ENCODE data around the gene MTERF2.

DNA sequence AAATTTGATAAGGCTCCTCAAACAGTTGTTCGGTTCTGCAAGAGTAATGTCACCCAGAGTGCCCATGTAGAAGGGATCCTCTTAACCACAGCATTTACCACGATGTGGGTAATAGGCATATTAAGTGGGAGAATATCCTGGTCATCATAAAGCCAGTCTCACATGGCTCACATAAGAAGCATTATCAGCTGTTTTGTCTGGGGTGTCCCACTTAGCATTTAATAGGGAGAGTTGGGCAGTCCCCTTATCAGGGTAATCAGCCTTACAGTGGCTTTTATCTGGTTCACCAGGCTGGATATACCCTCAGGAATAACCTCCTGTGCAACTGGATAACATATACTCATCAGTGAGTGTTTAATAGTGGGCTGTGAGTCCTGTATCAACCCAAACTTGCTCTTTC, 44.2 kb downstream of the MTERF2 start:
- TF ChIP-seq, protein P1, sequence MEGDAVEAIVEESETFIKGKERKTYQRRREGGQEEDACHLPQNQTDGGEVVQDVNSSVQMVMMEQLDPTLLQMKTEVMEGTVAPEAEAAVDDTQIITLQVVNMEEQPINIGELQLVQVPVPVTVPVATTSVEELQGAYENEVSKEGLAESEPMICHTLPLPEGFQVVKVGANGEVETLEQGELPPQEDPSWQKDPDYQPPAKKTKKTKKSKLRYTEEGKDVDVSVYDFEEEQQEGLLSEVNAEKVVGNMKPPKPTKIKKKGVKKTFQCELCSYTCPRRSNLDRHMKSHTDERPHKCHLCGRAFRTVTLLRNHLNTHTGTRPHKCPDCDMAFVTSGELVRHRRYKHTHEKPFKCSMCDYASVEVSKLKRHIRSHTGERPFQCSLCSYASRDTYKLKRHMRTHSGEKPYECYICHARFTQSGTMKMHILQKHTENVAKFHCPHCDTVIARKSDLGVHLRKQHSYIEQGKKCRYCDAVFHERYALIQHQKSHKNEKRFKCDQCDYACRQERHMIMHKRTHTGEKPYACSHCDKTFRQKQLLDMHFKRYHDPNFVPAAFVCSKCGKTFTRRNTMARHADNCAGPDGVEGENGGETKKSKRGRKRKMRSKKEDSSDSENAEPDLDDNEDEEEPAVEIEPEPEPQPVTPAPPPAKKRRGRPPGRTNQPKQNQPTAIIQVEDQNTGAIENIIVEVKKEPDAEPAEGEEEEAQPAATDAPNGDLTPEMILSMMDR (IDR thresholded peaks at IDR 0.05; ENCODE audit: low read depth, low read length, poor library complexity, severe bottlenecking) = no peak
- TF ChIP-seq EZH2phosphoT487 (IDR thresholded peaks at IDR 0.05; ENCODE audit: borderline replicate concordance, low read length) = no peak

Data from DOHH2 (cell line).